Astrocyte of the spinal cord (primary cell): ENCODE results near the gene CPA4.
"Not testable (repeated sequence)": the region's sequence is repeated elsewhere in the genome, so short reads cannot be mapped to it uniquely, and the experiment has no call there.

ENCODE experiments used
- DNase-seq: peaks from one replicate; pipeline ENCODE4 v3.0.0; 2011; ENCODE audit warnings: low read depth, low spot score
- H3K4me3 ChIP-seq: 2 replicates; pipeline ENCODE4 v1.5.1; 2011; ENCODE audit warnings: low read depth, mild to moderate bottlenecking, low read length, moderate library complexity
- in situ Hi-C: cut with HindIII; loops from 2 replicates; pipeline ENCODE4 v1.10.0; 2017; ENCODE audit warnings: low sequenced_read_pairs
- TF ChIP-seq, protein P1 (sequence below): IDR thresholded peaks from 2 replicates; pipeline ENCODE4 v1.5.1; 2012; ENCODE audit warnings: low read depth, mild to moderate bottlenecking, low read length, inconsistent platforms

Gene CPA4, protein sequence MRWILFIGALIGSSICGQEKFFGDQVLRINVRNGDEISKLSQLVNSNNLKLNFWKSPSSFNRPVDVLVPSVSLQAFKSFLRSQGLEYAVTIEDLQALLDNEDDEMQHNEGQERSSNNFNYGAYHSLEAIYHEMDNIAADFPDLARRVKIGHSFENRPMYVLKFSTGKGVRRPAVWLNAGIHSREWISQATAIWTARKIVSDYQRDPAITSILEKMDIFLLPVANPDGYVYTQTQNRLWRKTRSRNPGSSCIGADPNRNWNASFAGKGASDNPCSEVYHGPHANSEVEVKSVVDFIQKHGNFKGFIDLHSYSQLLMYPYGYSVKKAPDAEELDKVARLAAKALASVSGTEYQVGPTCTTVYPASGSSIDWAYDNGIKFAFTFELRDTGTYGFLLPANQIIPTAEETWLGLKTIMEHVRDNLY

DNA sequence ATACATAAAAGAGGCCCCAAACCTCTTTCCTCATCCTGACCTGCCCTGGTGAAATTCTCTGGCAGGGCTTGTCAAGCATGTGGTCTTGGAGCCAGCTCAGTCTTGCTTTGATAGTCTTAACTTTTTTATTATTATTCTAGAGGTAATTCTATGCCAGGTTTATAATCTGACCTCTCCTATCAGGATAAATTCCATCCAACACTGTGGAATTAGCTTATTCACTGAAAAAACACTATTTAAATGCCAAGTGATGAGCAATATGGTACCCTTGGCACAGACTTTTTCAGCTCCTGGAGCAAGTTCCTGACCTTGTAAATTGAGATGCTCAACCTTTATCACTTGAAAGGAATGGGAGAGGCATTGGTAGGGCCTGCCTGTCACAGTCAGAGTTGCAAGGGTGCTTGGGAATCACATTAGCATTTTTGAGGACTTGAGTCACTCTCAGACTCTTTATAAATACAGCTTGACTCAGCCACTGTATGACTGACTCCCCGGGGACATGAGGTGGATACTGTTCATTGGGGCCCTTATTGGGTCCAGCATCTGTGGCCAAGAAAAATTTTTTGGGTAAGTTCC is at the start of gene CPA4:
Gene CPA4 (plus strand): TSS at position 480 of the 576 bp plus-strand sequence. CDS start 20 bp downstream, at position 500.
- in situ Hi-C loops: no loop called here
- TF ChIP-seq, protein P1, sequence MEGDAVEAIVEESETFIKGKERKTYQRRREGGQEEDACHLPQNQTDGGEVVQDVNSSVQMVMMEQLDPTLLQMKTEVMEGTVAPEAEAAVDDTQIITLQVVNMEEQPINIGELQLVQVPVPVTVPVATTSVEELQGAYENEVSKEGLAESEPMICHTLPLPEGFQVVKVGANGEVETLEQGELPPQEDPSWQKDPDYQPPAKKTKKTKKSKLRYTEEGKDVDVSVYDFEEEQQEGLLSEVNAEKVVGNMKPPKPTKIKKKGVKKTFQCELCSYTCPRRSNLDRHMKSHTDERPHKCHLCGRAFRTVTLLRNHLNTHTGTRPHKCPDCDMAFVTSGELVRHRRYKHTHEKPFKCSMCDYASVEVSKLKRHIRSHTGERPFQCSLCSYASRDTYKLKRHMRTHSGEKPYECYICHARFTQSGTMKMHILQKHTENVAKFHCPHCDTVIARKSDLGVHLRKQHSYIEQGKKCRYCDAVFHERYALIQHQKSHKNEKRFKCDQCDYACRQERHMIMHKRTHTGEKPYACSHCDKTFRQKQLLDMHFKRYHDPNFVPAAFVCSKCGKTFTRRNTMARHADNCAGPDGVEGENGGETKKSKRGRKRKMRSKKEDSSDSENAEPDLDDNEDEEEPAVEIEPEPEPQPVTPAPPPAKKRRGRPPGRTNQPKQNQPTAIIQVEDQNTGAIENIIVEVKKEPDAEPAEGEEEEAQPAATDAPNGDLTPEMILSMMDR: no peak
- peak; percentile 98 for DNase-seq
- H3K4me3 ChIP-seq: peak within 1 kb of the TSS; percentile 21

DNA sequence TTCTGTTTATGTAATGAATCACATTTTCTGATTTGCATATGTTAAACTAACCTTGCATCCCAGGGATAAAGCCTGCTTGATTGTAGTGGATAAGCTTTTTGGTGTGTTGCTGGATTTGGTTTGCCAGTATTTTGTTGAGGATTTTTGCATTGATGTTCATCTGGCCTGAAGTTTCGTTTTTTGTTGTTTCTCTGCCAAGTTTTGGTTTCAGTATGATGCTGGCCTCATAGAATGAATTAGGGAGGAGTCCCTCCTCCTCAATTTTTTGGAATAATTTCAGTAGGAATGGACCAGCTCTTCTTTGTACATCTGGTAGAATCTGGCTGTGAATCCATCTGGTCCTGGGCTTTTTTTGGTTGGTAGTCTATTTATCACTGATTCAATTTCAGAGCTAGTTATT is 49.5 kb upstream of the CPA4 start:
- in situ Hi-C loops, H3K4me3 ChIP-seq: not testable (repeated sequence)
- DNase-seq: peak; percentile 14

DNA sequence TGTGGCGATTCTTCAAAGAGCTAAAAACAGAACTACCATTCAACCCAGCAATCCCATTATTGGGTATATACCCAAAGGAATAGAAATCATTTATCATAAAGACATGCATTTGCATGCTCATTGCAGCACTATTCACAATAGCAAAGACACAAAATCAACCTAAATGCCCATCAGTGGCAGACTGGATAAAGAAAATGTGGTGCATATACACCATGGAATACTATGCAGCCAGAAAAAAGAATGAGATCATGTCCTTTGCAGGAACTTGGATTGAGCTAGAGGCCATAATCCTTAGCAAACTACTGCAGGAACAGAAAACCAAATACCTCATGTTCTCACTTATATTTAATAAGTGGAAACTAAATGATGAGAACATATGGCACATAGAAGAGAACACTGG is 46.5 kb upstream of the CPA4 start:
- DNase-seq, H3K4me3 ChIP-seq, in situ Hi-C loops: not testable (repeated sequence)

DNA sequence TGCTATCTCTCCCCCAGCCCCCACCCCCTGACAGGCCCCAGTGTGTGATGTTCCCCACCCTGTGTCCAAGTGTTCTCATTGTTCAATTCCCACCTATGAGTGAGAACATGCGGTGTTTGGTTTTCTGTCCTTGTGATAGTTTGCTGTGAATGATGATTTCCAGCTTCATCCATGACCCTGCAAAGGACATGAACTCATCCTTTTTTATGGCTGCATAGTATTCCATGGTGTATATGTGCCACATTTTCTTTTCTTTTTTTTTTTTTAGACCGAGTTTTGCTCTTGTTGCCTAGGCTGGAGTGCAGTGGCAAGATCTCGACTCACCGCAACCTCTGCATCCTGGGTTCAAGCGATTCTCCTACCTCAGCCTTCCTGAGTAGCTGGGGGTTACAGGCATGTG is 44.1 kb upstream of the CPA4 start:
- DNase-seq, H3K4me3 ChIP-seq, in situ Hi-C loops: not testable (repeated sequence)

DNA sequence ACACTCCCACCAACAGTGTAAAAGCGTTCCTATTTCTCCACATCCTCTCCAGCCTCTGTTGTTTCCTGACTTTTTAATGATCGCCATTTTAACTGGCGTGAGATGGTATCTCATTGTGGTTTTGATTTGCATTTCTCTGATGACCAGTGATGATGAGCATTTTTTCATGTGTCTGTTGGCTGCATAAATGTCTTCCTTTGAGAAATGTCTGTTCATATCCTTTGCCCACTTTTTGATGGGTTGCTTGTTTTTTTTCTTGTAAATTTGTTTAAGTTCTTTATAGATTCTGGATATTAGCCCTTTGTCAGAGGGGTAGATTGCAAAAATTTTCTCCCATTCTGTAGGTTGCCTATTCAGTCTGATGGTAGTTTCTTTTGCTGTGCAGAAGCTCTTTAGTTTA is 43.3 kb upstream of the CPA4 start:
- in situ Hi-C loops, H3K4me3 ChIP-seq, DNase-seq: not testable (repeated sequence)

DNA sequence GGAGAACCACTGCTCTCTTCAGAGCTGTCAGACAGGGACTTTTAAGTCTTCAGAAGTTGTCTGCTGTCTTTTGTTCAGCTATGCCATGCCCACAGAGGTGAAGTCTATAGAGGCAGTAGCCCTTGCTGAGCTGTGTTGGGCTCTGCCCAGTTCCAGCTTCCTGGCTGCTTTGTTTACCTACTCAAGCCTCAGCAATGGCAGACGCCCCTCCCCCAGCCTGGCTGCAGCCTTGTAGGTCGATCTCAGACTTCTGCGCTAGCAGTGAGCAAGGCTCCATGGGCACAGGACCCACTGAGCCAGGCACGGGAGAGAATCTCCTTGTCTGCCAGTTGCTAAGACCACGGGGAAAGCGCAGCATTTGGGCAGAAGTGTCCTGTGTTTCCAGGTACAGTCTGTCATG is 38.4 kb upstream of the CPA4 start:
- no peak for DNase-seq
- no peak overlapping the region for H3K4me3 ChIP-seq
- TF ChIP-seq, protein P1: no peak
- in situ Hi-C loops: no loop called here

DNA sequence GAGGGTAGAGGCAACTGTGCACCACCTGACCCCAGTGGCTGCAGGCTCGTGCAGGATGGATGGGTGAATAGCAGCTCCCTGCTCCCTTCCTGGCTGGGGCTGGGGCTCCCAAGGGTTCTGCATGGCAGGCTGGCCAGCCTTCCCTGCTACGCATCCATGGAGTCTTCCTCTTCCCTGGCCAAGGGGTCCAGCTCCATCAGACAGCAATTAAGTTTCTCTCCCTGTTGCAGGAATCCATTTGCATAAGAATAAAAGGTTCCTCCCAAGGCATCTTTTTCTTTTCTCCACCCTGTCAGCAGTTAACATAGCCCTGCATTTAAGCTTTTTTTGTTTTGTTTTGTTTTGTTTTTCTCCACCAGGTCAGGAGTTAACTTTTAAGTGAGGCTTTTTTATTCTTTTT is 36.3 kb upstream of the CPA4 start:
- in situ Hi-C loops: no loop called here
- no peak overlapping the region for H3K4me3 ChIP-seq
- no peak for DNase-seq
- TF ChIP-seq, protein P1: no peak

DNA sequence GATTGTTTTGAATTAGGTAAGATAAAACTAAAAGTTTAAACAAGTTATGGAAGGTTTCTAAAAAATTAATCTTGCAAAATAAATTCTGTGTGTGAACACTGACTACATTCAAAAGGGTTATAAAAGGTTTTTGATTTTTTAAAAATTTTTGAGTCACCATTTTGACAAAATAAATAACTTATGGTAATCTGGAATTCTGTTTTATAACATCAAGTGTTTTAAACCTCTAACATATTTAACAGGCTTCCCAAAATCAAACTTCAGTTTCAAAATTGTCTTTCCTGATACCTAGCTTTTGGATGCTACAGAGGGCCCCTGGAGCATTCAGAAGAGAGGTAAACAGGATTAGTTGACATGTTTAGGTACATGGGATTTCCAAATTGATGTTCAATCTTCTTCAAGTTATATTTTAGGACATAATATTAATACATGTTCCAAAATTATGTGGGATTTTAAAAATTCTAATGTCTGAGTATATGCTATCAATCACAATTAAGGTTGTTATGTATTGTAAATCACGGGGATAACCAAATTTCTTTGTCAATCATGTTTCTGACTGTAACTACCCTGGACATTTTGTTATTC is 34.4 kb upstream of the CPA4 start:
- in situ Hi-C loops: no loop called here
- TF ChIP-seq, protein P1: no peak
- no peak overlapping the region for H3K4me3 ChIP-seq
- DNase-seq: peak; percentile 34
